WI38 (cell line): ENCODE results near the gene ESRRA.
"Not testable (repeated sequence)": the region's sequence is repeated elsewhere in the genome, so short reads cannot be mapped to it uniquely, and the experiment has no call there.

ENCODE experiments used
- H3K4me3 ChIP-seq: 2 replicates; pipeline ENCODE4 v1.5.1; 2011; ENCODE audit warnings: low read depth, mild to moderate bottlenecking, control low read depth, low read length
- CTCF ChIP-seq: IDR thresholded peaks from 2 replicates; pipeline ENCODE4 v1.5.1; 2012; ENCODE audit warnings: low read depth, mild to moderate bottlenecking, control low read depth, low read length

The ESRRA gene

GRCh38 chr11:64318766-64319761 lies 13.7 kb downstream of the ESRRA start:
- H3K4me3 ChIP-seq: peak overlapping the region; percentile 75
- no peak for TF ChIP-seq CTCF

GRCh38 chr11:64320556-64320955 lies 15.2 kb downstream of the ESRRA start:
- no peak for TF ChIP-seq CTCF
- H3K4me3 ChIP-seq: no peak overlapping the region

GRCh38 chr11:64321026-64321425 lies 15.7 kb downstream of the ESRRA start:
- H3K4me3 ChIP-seq: no peak overlapping the region
- TF ChIP-seq CTCF: no peak

GRCh38 chr11:64321533-64321932 lies 16.2 kb downstream of the ESRRA start:
- no peak for TF ChIP-seq CTCF
- H3K4me3 ChIP-seq: no peak overlapping the region

- H3K4me3 ChIP-seq: no peak overlapping the region
- no peak for TF ChIP-seq CTCF
Observed at GRCh38 chr11:64322925-64323260, 17.6 kb downstream of the ESRRA start.

GRCh38 chr11:64323373-64323772 lies 18.0 kb downstream of the ESRRA start:
- no peak overlapping the region for H3K4me3 ChIP-seq
- TF ChIP-seq CTCF: no peak

GRCh38 chr11:64323984-64324383 lies 18.7 kb downstream of the ESRRA start:
- H3K4me3 ChIP-seq: not testable (repeated sequence)
